ENCODE data around the gene PPTC7.

PPTC7 gene

DNA sequence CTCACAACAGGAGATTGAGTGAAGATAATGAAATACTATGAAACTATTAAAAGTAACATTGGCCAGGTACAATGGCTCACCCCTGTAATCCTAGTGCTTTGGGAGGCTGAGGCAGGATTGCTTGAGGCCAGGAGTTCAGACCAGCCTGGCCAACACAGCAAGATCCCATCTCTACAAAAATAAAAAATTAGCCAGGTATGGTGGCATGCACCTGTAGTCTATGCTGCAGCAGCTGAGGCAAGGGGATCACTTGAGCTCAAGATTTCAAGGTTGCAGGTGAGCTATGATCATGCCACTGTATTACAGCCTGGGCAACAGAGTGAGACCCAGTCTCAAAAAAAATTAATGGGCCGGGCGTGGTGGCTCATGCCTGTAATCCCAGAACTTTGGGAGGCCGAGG, 66.1 kb downstream of the PPTC7 start:
- H3K9ac ChIP-seq (ENCODE audit: low read depth, low read length) = no peak overlapping the region
- H3K27me3 ChIP-seq (ENCODE audit: insufficient read depth, low read length, poor library complexity) = no peaks in the 10 kb centered on the region
- TF ChIP-seq, protein P1, sequence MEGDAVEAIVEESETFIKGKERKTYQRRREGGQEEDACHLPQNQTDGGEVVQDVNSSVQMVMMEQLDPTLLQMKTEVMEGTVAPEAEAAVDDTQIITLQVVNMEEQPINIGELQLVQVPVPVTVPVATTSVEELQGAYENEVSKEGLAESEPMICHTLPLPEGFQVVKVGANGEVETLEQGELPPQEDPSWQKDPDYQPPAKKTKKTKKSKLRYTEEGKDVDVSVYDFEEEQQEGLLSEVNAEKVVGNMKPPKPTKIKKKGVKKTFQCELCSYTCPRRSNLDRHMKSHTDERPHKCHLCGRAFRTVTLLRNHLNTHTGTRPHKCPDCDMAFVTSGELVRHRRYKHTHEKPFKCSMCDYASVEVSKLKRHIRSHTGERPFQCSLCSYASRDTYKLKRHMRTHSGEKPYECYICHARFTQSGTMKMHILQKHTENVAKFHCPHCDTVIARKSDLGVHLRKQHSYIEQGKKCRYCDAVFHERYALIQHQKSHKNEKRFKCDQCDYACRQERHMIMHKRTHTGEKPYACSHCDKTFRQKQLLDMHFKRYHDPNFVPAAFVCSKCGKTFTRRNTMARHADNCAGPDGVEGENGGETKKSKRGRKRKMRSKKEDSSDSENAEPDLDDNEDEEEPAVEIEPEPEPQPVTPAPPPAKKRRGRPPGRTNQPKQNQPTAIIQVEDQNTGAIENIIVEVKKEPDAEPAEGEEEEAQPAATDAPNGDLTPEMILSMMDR (IDR thresholded peaks at IDR 0.05; ENCODE audit: borderline replicate concordance, extremely low read depth, low read length, poor library complexity, severe bottlenecking) = no peak
- no peak for TF ChIP-seq EZH2 (IDR thresholded peaks at IDR 0.05; ENCODE audit: borderline replicate concordance, low read depth, low read length, severe bottlenecking)
- no peaks in the 10 kb centered on the region for H3K36me3 ChIP-seq (ENCODE audit: insufficient read depth, low read length)
- H4K20me1 ChIP-seq (ENCODE audit: insufficient read depth, low read length) = no peaks in the 10 kb centered on the region
- H3K4me2 ChIP-seq (ENCODE audit: insufficient read depth, low read length) = no peak overlapping the region
- no peaks in the 10 kb centered on the region for H3K79me2 ChIP-seq (ENCODE audit: insufficient read depth, low read length)
- H3K27ac ChIP-seq (ENCODE audit: low read length) = no peak overlapping the region
- ATAC-seq (ENCODE audit: insufficient read depth, low read depth) (no peak), DNase-seq (no peak)
- no peak overlapping the region for H3K4me3 ChIP-seq (ENCODE audit: low read depth in 1 of 2, low read length in 2 of 2)
- no peaks in the 10 kb centered on the region for H3K4me1 ChIP-seq (ENCODE audit: insufficient read depth, low read length)
- no peak overlapping the region for H2AFZ ChIP-seq (ENCODE audit: low read depth, low read length)
- H3K9me3 ChIP-seq (ENCODE audit: insufficient read depth, low read length, severe bottlenecking) = no peaks in the 10 kb centered on the region

DNA sequence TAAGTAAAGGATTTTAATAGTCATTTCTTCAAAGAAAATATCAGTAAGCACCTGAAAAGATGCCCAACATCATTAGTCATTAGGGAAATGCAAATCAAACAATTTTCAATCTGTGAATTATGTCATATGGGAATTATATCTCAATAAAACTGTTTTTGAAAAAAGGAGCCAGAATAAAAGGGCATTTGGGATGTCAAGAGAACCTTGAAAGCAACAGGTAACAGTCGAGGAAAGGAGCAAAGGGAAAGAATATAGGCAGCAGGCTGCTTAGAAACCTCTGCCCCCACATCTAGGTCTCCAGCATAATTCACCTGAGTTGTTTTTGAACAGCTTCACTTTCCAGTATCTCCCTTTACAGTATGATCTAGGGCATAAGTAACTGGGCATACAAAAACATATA, 68.8 kb downstream of the PPTC7 start:
- no peak for ATAC-seq (ENCODE audit: insufficient read depth, low read depth)
- DNase-seq = no peak
- H3K27ac ChIP-seq (ENCODE audit: low read length) = no peak overlapping the region
- no peak overlapping the region for H2AFZ ChIP-seq (ENCODE audit: low read depth, low read length)
- no peak overlapping the region for H3K4me2 ChIP-seq (ENCODE audit: insufficient read depth, low read length)
- no peak overlapping the region for H3K4me3 ChIP-seq (ENCODE audit: low read depth in 1 of 2, low read length in 2 of 2)
- no peaks in the 10 kb centered on the region for H3K79me2 ChIP-seq (ENCODE audit: insufficient read depth, low read length)
- H3K27me3 ChIP-seq (ENCODE audit: insufficient read depth, low read length, poor library complexity) = no peaks in the 10 kb centered on the region
- H4K20me1 ChIP-seq (ENCODE audit: insufficient read depth, low read length) = no peaks in the 10 kb centered on the region
- no peaks in the 10 kb centered on the region for H3K4me1 ChIP-seq (ENCODE audit: insufficient read depth, low read length)
- no peaks in the 10 kb centered on the region for H3K36me3 ChIP-seq (ENCODE audit: insufficient read depth, low read length)
- no peak overlapping the region for H3K9ac ChIP-seq (ENCODE audit: low read depth, low read length)
- TF ChIP-seq, protein P1 (IDR thresholded peaks at IDR 0.05; ENCODE audit: borderline replicate concordance, extremely low read depth, low read length, poor library complexity, severe bottlenecking) = no peak
- TF ChIP-seq EZH2 (IDR thresholded peaks at IDR 0.05; ENCODE audit: borderline replicate concordance, low read depth, low read length, severe bottlenecking) = no peak
- H3K9me3 ChIP-seq (ENCODE audit: insufficient read depth, low read length, severe bottlenecking) = no peaks in the 10 kb centered on the region

DNA sequence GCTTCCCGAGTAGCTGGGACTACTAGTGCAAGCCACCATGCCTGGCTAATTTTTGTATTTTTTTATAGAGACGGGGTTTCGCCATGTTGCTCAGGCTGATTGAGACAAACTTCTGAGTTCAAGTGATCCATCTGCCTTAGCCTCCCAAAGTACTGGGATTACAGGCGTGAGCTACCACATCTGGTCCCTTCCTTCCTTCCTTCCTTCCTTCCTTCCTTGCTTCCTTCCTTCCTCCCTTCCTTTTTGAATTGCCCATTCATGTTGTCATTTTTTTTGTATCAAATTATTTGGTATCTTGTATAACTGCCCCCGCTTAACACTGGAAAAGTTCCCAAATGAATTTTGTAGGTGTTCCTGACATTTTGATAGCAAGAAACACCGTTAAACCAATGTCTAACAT, 69.3 kb downstream of the PPTC7 start:
- DNase-seq (no peak), ATAC-seq (ENCODE audit: insufficient read depth, low read depth) (no peak)
- Histone ChIP-seq H3K36me3 (ENCODE audit: insufficient read depth, low read length) (no peaks in the 10 kb centered on the region), H3K9ac (ENCODE audit: low read depth, low read length) (no peak overlapping the region), H3K9me3 (ENCODE audit: insufficient read depth, low read length, severe bottlenecking) (no peaks in the 10 kb centered on the region), H3K4me1 (ENCODE audit: insufficient read depth, low read length) (no peaks in the 10 kb centered on the region), H3K4me2 (ENCODE audit: insufficient read depth, low read length) (no peak overlapping the region), H3K79me2 (ENCODE audit: insufficient read depth, low read length) (no peaks in the 10 kb centered on the region), H3K27me3 (ENCODE audit: insufficient read depth, low read length, poor library complexity) (no peaks in the 10 kb centered on the region), H2AFZ (ENCODE audit: low read depth, low read length) (no peak overlapping the region), H3K4me3 (ENCODE audit: low read depth in 1 of 2, low read length in 2 of 2) (no peak overlapping the region), H3K27ac (ENCODE audit: low read length) (no peak overlapping the region), H4K20me1 (ENCODE audit: insufficient read depth, low read length) (no peaks in the 10 kb centered on the region)
- TF ChIP-seq EZH2 (IDR thresholded peaks at IDR 0.05; ENCODE audit: borderline replicate concordance, low read depth, low read length, severe bottlenecking) = no peak
- TF ChIP-seq, protein P1 (IDR thresholded peaks at IDR 0.05; ENCODE audit: borderline replicate concordance, extremely low read depth, low read length, poor library complexity, severe bottlenecking) = no peak

DNA sequence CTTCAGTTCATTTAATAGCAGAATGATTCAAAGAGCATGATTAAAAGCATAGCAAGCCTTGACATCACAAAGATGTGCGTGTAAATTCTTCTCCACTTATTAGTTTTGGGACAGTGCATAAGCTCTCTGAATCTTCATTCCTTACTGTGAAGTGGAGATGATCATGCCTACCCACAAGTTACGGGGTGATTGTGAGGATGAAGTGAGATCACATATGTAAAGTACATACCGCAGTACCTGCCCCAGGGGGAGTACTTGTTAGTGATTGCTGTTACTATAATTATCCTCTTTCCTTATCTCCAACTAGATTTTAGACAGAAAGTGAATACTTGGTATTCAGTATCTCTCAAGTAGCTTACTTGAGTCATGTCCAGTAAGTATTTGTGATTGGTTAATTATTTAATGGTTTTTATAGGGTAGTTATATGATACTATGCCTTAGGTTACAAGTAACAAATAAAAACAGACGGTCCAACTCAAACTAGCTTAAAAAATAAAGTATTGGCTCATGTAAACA, 75.0 kb downstream of the PPTC7 start:
- Histone ChIP-seq H3K79me2 (ENCODE audit: insufficient read depth, low read length) (no peaks in the 10 kb centered on the region), H3K36me3 (ENCODE audit: insufficient read depth, low read length) (no peaks in the 10 kb centered on the region), H2AFZ (ENCODE audit: low read depth, low read length) (no peak overlapping the region), H3K9ac (ENCODE audit: low read depth, low read length) (no peak overlapping the region), H3K9me3 (ENCODE audit: insufficient read depth, low read length, severe bottlenecking) (no peaks in the 10 kb centered on the region), H4K20me1 (ENCODE audit: insufficient read depth, low read length) (no peaks in the 10 kb centered on the region), H3K4me3 (ENCODE audit: low read depth in 1 of 2, low read length in 2 of 2) (no peak overlapping the region), H3K4me2 (ENCODE audit: insufficient read depth, low read length) (no peak overlapping the region), H3K4me1 (ENCODE audit: insufficient read depth, low read length) (no peaks in the 10 kb centered on the region), H3K27ac (ENCODE audit: low read length) (no peak overlapping the region), H3K27me3 (ENCODE audit: insufficient read depth, low read length, poor library complexity) (no peaks in the 10 kb centered on the region)
- DNase-seq = no peak
- no peak for TF ChIP-seq EZH2 (IDR thresholded peaks at IDR 0.05; ENCODE audit: borderline replicate concordance, low read depth, low read length, severe bottlenecking)
- TF ChIP-seq, protein P1 (IDR thresholded peaks at IDR 0.05; ENCODE audit: borderline replicate concordance, extremely low read depth, low read length, poor library complexity, severe bottlenecking) = no peak
- ATAC-seq (ENCODE audit: insufficient read depth, low read depth) = no peak
